GM10248 (cell line): ENCODE data around the gene APBA1.

Source experiments
- CTCF ChIA-PET: fragments of 300-600 bp; sonication (Branson Sonifier 250); formaldehyde crosslinking; extraction: SDS; loops from one replicate; lab custom pipeline; 2021; ENCODE audit warnings: antibody characterized with exemption; lab: Yijun Ruan, JAX
- POLR2A ChIA-PET: fragments of 350-650 bp; sonication (Branson Sonifier 250); formaldehyde crosslinking; extraction: SDS; loops from one replicate; lab custom pipeline; 2020; ENCODE audit warnings: antibody characterized with exemption; lab: Yijun Ruan, JAX
- DNase-seq: peaks from one replicate; pipeline ENCODE4 v3.0.0; 2012; ENCODE audit errors: extremely low spot score
- TF ChIP-seq, protein P1 (sequence below): IDR thresholded peaks from 2 replicates; pipeline ENCODE4 v1.5.1; 2012; ENCODE audit warnings: mild to moderate bottlenecking, low read depth; ENCODE audit errors: extremely low read depth, missing control alignments, control extremely low read depth

APBA1 gene

DNA sequence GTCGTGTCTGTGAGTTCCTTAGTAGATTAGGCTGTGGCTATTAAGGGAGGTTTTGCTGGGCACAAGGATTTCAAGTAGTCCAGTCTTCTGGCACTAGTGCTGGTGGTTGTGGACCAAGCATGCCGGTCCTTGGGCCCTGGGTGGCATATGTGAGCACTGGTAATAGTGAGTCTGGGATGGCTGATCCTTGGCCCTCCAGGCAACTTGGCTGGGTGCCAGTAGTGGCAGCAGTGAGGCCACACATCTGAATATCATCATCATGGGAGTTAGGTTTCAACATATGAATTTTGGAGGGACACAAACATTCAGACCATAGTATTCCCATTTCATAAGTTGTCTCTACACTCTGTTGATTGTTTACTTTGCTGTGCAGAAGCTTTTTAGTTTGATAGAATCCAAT, 25.3 kb upstream of the APBA1 start:
- CTCF ChIA-PET = no interaction called here
- POLR2A ChIA-PET = no interaction called here

DNA sequence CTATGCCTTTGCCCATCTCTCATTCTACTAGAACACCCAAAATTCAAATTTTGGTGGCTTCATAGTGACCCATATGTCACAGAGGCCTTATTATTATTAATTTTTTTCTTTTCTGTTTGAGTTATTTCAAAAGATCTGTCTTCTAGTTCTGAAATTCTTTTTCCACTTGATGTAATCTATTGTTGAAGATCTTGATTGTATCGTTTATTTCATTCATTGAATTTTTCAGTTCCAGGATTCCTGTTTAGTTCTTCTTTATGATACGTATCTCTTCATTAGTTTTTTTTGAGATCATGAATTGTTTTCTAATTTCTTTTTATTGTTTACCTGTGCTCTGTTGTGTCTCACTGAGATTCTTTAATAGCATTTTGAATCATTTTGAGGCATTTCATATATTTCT, 24.6 kb upstream of the APBA1 start:
- CTCF ChIA-PET = no interaction called here
- POLR2A ChIA-PET = no interaction called here
- DNase-seq = no peak
- TF ChIP-seq, protein P1, sequence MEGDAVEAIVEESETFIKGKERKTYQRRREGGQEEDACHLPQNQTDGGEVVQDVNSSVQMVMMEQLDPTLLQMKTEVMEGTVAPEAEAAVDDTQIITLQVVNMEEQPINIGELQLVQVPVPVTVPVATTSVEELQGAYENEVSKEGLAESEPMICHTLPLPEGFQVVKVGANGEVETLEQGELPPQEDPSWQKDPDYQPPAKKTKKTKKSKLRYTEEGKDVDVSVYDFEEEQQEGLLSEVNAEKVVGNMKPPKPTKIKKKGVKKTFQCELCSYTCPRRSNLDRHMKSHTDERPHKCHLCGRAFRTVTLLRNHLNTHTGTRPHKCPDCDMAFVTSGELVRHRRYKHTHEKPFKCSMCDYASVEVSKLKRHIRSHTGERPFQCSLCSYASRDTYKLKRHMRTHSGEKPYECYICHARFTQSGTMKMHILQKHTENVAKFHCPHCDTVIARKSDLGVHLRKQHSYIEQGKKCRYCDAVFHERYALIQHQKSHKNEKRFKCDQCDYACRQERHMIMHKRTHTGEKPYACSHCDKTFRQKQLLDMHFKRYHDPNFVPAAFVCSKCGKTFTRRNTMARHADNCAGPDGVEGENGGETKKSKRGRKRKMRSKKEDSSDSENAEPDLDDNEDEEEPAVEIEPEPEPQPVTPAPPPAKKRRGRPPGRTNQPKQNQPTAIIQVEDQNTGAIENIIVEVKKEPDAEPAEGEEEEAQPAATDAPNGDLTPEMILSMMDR = no peak

More for the DNA sequence above, 25.3 kb upstream of the APBA1 start:
- TF ChIP-seq, protein P1 = no peak
- no peak for DNase-seq

DNA sequence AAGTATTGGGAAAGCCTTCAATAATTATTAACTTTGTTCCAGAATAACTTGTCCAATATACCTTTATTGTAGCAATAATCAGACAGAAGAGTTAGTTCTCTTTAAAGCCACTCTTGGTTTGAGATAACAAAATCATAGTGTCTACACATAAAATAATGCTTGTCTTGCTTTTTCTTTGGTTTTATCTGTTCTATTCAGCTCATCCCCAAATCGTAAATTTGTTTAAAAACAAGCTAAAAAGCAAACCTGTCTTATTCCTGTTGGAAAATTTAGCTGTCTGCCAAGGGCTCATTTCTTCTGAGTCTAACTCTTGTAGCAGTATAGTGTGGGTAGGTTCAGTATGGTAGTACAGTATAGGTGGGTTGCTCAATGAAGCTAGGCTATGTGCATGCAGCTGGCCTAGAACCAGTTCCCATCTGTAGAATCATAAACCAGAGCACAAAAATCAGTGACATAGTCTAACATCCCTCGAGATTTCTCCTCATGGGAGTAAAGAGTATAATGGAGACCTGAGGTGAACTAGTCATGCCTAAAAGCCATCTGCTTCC, 17.9 kb upstream of the APBA1 start:
- TF ChIP-seq, protein P1 = no peak
- ChIA-PET CTCF (interaction anchor here (1.4 to 1.6 kb wide), 2 partner anchors 9 to 12 kb away, joined by 3 to 4 read pairs; no protein-coding TSS in a partner anchor), POLR2A (no interaction called here)
- no peak for DNase-seq

DNA sequence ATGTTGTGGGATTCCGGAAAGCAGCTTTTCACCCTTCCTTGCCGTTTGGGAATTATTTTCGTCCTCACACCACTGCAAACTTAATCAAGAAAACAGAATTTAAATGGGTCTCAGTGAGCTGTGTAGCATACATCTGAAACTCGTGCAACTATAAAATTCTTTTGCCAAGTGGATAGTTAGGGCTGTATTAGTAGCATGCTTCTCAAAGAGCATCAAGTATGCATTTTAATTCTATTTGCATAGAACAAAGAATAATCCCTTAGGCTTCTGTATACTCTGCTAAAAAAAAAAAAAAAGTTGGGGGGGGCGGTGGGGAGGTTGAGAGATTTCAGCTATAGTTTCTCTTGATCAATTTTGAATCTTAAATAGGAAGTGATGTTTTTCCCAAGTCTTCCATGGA, 11.8 kb upstream of the APBA1 start:
- no peak for DNase-seq
- TF ChIP-seq, protein P1 = no peak
- POLR2A ChIA-PET = no interaction called here
- CTCF ChIA-PET = no interaction called here

DNA sequence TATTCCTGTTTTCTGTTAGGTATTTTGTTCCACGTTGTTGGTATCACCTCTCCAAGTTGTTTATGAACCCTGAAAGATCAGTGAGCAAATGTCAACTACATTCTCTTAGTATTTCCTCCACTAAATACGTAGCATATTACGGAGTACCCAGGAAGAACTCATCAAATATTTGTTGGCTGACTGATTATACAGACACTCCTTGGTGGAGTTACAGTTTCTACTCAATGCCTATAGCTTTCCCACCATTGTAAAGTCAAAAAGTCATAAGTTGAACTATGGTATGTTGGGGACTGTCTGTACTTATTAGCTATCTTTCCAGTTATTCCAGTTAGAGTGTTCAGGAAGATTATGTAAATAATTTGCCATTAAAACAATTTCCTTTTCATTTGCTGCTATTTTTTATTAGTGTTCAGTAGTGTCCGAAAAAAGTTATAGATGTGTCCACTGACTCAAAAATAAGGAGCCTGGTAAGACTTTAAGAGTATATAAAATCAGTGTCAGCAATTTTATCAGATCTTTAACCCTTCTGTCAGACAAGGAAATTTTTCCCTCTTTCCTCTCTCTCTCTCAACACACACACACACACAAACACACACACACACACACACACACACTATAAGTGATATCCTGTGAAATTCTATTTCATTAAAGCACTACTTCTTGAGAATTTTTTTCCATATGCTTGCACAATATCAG, 6.8 kb upstream of the APBA1 start:
- DNase-seq = no peak
- TF ChIP-seq, protein P1 = no peak
- POLR2A ChIA-PET = no interaction called here
- CTCF ChIA-PET = interaction anchor here (1.5 kb wide), 1 partner anchor 14 kb away, joined by 4 read pairs; no protein-coding TSS in a partner anchor

DNA sequence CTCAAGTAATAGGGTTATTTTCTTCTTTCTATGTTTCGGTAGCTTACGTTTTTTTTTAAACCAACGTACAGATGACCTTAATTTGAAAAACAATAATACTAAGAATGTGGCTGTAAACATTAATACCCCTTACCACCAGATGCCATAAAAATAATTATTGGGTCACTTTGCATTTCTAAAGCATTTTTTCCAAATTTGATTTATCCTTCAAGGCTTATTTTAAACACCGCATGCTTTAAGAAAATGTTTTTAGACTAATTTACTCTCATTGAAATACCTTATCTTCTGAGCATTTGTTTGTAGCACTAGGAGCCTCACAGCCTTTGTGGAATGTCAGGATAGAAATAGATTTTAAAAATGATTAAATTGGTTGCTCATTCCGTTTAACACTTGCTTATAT, 5.8 kb upstream of the APBA1 start:
- no peak for DNase-seq
- TF ChIP-seq, protein P1 = no peak
- CTCF ChIA-PET = interaction anchor here (1.2 kb wide), 1 partner anchor 12 kb away, joined by 4 read pairs; no protein-coding TSS in a partner anchor
- POLR2A ChIA-PET = no interaction called here
